Activated CD4-positive, alpha-beta T cell treated with anti-CD3 and anti-CD28 coated beads, Interleukin-2, amount 50 U/mL, for 16 hours (primary cell): Measurements from ENCODE around the gene POLA2.
A peak's percentile ranks its signal among the peaks of the same experiment; 100 is the strongest.
"Not testable (repeated sequence)": the region's sequence is repeated elsewhere in the genome, so short reads cannot be mapped to it uniquely, and the experiment has no call there.

Source experiments
- DNase-seq: peaks from one replicate; pipeline ENCODE4 v3.0.0-alpha.2; 2020

The POLA2 gene, protein sequence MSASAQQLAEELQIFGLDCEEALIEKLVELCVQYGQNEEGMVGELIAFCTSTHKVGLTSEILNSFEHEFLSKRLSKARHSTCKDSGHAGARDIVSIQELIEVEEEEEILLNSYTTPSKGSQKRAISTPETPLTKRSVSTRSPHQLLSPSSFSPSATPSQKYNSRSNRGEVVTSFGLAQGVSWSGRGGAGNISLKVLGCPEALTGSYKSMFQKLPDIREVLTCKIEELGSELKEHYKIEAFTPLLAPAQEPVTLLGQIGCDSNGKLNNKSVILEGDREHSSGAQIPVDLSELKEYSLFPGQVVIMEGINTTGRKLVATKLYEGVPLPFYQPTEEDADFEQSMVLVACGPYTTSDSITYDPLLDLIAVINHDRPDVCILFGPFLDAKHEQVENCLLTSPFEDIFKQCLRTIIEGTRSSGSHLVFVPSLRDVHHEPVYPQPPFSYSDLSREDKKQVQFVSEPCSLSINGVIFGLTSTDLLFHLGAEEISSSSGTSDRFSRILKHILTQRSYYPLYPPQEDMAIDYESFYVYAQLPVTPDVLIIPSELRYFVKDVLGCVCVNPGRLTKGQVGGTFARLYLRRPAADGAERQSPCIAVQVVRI

DNA sequence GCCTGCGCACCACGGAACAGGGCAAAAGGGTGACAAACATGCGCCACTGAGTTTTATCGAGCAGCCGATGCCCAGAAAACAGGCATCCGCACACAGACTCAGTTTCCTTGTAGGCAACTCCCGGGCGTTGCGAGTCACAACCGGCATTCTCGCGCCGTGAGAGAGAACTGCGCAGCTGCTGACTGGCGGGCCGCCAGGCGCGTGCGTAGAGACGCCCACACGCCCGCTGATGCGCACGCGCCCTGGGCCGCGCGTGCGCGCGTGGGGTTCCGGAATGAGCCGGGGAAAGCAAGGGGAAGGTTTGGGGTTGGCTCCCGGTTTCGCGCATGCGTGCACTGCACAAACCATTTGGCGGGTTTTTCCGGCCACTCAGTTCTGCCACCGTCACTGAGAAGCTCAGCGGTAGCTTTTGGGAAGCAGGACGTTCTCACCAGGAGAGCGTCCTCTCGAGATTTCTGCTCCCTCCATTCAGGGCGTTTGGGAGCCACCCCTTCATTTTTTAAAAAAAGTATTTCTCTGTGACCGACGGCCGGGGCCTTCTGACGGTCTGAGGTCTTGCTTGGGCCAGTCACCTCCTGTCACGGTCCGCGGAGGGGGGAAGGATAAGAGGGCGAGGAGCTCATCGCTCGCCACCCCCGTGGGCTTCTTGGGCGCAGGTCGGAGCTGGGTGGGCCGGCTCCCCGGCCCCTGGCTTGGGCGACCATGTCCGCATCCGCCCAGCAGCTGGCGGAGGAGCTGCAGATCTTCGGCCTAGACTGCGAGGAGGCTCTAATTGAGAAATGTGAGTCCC, at the start of gene POLA2:
TSS of gene POLA2 (plus strand) at position 372 of the 790 bp plus-strand sequence. CDS start at position 703, 331 bp downstream.
- DNase-seq = peak; percentile 98

DNA sequence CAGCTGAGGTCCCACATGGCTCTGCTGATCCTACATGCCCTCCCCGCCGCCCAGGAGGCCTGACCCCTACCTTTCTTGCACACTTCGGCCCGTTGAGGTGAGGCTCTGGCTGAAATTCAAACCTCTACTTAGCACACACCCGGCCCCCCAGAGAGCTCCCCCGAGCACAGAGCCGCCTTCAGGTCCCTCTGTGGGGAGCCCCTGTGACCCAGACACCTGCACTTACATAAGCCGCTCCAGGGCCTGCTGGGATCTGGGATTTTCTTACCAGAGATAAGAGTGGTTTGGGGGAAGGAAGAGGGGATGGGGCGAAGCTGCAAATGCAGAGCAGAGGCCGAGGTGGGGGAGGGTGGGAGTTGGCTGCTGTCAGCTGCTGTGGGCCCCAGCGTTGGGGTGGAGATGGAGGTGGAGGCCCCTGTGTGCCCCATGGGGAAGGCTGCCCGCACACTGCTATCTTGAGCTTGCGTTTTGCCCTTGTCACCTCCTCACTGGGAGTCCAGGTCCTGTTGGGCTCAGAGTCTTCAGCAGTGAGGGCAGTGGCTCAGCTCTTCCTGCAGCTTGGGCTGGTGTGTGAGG, 49.4 kb upstream of the POLA2 start:
- no peak for DNase-seq

DNA sequence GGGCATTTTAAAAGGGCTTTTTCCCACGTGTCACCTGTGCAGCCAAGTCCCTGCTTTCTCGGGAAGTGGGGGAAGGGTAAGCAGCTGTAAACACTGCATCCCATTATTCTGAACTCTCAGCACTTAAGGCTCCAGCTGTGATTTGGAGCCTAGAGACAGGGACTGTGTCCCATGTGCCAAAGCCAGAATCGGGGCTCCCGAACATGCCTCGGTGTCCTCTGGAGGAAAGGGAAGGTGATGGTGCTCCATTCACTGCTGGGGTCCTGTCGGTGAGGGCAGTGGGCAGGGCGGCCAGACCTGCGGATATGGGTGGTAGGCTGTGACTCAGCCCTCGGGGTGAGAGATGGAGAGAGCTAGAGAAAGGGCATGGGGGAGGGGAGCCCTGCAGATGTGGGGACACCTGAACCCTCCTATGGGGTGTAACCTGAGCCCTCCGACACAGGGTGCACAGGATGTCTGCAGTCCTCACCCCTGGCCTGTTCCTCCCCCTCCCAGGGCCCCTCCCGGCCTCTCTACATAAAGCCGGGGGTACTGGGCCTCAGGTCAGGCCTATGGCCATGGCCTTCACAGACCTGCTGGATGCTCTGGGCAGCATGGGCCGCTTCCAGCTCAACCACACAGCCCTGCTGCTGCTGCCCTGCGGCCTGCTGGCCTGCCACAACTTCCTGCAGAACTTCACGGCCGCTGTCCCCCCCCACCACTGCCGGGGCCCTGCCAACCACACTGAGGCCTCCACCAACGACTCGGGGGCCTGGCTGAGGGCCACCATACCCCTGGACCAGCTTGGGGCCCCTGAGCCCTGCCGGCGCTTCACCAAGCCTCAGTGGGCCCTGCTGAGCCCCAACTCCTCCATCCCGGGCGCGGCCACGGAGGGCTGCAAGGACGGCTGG, 48.2 kb upstream of the POLA2 start:
- DNase-seq = peak; percentile 18

DNA sequence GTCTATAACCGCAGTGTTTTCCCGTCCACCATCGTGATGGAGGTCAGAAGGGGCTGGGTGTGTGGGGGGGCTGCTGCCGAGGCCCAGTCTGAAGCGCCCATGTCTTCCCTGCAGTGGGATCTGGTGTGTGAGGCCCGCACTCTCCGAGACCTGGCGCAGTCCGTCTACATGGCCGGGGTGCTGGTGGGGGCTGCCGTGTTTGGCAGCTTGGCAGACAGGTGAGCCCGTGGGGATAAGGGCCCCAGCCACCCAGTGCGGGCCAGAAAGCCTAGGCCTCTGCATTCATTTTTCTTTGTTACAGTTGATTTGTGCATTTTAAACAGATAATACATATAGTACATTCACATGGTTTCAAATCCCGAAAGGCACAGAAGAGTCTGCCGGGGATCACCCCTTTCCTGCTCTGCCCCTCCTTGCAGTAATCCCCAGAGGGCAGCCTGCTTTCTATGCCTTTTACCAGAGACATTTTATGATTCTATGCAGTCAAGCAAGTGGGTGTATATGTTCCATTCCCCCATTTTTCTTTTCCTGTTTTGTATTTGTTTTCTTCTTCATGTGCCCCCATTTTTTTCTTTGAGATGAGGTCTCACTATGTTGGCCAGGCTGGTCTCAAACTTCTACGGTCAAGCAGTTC, 47.4 kb upstream of the POLA2 start:
- no peak for DNase-seq

DNA sequence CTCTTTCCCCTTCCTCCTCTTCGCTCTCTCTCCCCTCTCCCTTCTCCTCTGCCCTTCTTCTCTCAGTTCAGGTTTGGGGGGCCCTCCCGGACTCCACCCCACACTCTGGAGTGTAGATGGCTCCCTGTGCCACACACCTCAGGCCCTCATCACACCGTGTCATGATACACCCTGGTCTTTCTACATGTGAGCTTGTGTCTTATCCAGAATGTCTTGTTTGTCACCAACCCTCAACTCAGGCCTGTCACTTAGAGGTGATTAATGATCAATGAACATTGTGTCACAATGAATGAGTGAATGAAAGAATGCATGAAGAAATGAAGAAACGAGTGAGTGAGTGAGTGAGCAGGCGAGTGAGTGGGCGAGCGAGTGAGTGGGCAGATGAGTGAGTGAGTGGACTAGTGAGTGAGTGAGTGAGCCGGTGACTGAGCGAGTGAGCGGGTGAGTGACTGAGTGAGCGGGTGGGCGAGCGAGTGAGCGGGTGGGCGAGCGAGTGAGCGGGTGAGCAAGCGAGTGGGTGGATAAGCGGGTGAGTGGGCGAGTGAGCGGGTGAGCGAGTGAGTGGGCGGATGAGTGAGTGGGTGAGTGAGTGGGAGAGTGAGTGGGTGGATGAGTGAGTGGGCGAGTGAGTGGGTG, 46.2 kb upstream of the POLA2 start:
- DNase-seq = no peak

DNA sequence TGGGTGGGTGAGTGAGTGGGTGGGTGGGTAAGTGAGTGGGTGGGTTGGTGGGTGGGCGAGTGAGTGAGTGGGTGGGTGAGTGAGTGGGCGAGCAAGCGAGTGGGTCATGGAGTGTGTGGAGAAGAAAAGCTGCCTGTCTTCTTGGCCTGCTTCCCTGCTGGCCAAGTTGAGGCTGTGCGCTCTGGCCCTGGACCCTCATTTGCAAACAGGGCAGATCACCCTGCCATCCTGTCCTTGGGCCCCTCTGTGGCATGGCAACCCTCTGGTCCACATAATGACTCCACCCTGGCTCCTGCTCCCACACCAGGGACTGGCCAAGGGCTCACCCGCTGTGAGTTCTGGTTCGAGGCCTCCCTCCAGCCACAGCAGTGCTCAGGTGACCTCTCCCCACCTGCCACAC, 44.9 kb upstream of the POLA2 start:
- DNase-seq = no peak

DNA sequence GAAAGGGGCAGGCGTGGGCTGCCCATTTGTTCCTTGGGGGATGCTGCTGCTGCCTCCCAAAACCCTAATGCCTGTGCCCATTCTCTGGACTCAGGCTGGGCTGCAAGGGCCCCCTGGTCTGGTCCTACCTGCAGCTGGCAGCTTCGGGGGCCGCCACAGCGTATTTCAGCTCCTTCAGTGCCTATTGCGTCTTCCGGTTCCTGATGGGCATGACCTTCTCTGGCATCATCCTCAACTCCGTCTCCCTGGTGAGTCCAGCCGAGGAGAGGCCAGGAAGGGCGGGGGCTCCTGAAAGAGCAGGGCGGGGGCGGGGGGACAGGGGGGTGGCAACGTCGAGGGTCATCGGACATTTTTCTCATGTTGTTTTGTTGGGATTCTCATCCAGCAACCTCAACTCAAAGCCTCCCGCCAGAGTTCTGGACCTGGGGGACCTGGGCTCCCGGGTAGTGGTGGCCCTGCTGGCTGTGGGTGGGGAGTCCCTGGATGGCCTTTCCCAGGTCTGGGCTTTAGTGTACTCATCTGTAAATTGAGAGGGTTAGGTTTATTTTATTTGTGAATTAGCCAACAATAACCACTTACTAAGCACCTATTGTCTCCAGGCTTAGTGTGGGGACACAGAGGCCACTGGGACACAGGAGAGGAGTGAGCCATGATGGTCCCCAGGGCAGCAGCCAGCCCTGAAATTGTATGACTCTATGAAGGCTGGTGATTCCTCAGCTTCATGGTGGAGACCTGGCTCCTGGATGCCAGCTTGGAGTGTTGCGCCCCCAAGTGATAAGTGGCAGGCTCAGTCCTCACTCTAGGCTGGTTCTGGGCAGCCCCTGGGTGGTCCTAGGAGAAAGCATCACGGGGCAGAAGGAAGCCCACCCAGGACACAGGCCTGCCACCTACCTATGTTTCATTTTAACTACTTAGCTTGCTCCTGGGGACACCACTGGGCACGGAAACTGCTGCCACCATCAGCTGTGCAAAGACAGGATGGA, 44.0 kb upstream of the POLA2 start:
- no peak for DNase-seq

DNA sequence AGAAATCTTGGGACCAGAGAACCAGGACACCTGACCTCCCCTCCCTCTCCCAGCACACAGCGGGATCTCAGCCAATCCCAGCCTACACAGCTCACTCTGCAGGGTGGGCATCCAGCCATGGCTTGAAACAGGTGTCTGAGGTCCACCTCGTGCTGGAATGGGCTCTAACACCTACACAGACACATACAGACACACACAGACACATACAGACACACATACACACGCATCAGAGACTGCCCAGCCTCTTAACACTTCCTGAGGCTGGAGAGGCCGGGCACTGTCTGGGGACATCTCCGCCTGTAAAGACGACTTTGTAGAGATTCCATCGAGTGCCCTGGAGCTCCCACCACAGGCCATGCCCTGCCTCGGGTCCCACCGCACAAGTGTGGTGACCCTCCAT, 43.3 kb upstream of the POLA2 start:
- no peak for DNase-seq

DNA sequence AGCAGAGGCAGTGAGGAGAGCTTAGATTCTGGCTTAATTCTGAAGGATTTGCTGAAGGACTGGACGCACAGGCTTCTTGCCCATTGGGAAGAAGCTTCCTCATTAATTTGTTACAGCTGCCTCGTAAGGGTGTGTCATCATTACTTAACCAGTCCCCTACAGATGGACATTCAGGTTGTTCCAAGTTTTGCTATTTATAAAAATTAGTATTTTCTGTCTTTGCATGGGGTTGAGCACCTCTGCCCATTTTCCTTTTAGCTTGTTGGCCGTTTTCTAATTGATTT, 41.9 kb upstream of the POLA2 start:
- DNase-seq = no peak

DNA sequence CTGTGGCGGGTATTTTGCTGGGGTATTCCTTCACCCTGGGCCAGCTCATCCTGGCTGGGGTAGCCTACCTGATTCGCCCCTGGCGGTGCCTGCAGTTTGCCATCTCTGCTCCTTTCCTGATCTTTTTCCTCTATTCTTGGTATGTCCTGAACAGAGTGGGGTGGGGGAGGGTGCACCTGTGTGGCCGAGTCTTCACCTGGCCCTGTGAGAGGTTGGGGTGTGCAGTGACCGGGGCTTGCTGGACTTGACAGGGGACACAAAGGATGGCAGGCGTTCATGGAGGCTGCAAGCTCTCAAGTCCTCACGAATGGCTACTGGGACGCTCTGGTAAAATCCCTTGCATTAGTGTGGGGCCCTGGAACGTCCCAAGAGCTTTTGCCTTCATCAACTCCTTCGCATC, 40.7 kb upstream of the POLA2 start:
- DNase-seq = no peak

DNA sequence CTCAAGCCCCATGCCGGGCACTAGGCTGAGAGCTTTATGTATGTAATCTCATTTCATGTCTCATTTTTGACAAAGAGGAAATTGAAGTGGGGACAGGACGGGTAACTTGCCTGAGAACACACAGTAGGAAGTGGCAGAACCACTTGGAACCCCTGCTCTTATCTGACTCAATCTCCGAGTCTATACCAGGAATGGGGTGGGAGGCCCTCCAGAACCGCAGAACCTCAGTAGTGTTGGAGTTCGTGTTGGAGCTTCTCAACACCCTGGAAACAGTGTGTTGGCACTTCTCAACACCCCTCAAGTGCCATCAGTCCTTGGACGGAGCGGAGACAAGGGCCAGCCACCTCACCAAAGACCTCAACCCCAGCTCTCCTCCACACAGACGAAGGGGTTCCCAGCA, 38.8 kb upstream of the POLA2 start:
- DNase-seq = no peak

DNA sequence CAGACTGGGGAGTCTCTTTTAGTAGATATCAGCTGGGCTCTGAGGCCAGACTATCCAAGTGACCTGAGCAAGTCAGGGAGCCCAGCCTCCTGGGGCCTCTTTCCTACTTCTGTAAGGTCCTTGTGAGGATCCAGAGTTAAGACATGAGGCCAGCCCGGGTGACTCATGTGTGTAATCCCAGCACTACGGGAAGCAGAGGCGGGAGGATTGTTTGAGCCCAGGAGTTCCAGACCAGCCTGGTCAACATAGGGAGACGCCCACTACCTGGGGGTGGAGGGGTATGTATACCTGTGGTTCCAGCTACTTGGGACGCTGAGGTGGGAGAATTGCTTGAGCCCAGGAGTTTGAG, 36.9 kb upstream of the POLA2 start:
- no peak for DNase-seq

DNA sequence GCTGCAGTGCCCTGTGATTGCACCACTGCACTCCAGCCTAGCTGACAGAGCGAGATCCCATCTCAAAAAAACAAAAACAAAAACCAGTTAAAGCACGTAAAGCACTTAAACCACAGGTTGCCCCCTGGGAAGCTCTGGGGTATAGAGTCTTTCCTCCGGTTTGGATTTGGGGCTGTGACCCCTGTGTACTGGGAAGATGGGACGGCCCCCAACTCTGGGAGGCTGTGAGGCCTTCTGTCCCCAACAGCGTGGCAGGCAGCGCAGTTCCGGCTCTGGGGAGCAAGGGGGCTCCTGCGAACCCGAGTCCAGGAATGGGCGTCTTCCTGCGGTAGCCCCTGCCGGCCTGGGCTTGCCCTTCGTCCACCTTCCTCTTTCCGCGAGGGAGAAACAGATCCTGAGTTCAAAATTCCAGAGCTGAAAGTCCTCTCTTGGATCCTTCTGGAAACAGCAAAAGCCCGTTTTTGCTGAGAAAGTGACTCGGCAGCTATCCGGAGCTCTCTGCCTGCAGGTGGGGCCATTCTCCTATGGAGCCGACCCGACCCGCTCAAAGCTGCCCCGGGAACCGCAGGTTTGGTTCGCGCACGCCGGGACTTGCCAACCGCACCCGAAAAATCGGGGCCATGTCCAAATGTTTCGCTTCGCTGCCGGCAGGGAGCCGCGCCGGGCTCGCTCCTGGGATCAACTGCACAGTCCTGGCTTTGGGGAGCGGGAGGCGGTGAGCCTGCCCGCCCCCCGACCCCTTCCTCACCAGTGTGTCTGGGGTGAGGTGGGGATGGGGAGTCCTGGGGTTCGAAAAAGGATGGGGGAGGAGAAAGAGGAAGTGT, 36.3 kb upstream of the POLA2 start:
- peak; percentile 42 for DNase-seq

DNA sequence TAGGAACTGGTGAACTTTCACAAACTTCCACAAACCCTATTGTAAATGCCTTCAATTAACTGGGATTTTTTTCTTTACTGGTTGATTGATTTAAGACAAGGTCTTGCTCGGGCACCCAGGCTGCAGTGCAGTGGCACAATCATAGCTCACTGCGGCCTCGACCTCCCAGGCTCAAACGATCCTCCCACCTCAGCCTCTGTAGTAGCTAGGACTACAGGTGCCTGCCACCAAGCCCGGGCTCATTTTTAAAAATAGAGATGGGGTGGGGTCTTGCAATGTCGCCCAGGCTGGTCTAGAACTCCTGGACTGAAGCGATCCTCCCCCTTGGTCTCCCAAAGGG, 35.7 kb upstream of the POLA2 start:
- DNase-seq = no peak

DNA sequence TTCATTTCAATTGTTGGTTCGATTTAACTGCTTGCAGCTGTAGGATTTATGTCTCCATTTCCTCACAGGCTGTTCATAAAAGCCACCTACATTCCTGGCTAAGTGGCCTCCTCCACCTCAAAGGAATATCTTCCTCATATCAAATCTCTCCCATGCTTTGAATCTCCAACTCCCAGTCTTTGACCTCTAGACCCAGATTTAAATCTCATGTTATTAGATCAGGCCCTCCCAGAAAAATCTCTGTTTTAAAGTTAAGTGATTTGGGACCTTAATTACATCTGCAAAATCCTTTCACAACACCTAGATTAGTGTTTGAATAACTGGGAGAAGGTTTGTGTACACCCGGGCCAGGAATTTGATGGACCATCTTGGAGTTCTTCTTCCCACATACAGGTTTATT, 33.9 kb upstream of the POLA2 start:
- no peak for DNase-seq

DNA sequence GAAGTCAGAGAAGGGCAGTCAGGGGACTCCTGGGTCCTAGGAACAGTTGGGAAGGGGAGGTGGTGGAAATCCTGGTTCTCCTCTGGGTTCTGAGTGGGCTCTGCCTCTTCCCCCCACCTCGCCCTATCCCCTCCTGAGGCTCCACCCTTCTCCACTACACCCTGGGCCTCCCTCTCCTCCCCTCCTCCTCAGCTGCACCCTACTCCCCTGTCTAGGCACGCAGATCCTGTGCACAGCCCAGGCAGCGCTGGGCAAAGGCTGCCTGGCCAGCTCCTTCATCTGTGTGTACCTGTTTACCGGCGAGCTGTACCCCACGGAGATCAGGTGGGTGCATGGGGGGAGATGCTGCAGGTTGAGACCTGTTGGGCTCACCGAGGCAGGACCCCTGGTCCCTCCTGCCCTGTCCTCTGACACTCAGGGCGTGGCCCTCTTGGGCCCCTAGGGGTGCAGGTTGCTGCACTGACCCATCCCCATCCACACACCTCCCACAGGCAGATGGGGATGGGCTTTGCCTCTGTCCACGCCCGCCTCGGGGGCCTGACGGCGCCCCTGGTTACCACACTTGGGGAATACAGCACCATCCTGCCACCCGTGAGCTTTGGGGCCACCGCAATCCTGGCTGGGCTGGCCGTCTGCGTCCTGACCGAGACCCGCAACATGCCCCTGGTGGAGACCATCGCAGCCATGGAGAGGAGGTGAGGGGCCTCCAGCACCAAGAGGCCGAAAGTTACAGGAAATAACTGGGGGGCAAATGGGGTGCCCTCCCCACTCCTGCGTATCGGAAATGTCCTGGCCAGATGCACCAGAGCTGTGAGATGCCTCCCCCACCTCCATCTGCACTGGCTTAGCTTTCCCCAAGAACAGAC, 25.3 kb upstream of the POLA2 start:
- DNase-seq = no peak

DNA sequence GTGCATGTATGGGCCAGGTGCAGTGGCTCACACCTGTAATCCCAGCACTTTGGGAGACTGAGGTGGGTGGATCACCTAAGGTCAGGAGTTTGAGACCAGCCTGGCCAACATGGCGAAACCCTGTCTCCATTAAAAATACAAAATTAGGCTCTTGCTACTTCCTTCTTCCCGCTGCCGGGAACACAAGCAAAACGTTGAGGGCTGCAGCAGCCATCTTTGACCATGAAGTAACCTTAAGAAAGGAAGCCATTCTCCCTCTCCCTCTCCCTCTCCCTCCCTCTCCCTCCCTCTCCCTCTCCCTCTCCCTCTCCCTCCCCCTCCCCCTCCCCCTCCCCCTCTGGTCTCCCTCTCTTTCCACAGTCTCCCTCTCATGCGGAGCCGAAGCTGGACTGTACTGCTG, 23.5 kb upstream of the POLA2 start:
- not testable (repeated sequence) for DNase-seq

DNA sequence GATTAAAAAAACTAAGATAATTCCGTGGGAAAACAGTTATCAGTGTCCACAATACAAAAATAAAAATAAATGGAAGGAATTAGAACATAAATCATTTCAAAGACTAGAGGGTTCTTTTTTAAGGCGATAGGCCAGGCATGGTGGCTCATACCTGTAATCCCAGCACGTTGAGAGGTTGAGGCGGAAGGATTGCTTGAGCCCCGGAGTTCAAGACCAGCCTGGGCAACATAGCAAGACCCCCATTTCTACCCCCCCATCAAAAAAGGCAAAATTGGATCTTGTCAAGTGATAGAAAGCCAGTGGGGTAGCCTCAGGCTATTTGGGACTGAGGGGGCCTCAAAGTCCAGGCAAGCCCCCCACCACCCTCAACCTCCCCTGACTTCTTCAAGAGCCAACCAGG, 20.6 kb upstream of the POLA2 start:
- DNase-seq = no peak

DNA sequence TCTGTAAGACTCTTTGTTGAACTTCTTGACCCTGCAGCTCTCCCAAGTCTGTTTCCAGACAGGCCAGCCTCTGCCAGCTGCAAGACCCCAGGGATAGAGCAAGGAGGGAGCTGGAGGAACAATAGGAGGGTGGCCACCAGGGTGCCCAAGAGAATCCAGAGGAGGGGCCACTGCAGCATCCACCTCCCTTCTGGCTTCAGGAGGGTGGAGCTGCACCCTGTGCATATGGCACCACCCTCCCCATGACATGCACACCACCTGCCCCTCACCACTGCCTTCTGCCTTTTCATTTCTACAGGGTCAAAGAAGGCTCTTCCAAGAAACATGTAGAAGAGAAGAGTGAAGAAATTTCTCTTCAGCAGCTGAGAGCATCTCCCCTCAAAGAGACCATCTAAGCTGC, 20.1 kb upstream of the POLA2 start:
- no peak for DNase-seq
